ENCODE data around the gene DNM2. TPM values are rescaled to one million over a fixed set of nuclear protein-coding genes. Genes with fewer than 3 reads are reported as not detected.
A peak's percentile ranks its signal among the peaks of the same experiment; 100 is the strongest.

The DNM2 gene
- total and polyA plus RNA-seq, 10 of the 15 experiments (the other 5 are each of a cell fraction or from before 2014, with no cell fraction given) = 1.2 to 146 (median 68.9) TPM

DNA sequence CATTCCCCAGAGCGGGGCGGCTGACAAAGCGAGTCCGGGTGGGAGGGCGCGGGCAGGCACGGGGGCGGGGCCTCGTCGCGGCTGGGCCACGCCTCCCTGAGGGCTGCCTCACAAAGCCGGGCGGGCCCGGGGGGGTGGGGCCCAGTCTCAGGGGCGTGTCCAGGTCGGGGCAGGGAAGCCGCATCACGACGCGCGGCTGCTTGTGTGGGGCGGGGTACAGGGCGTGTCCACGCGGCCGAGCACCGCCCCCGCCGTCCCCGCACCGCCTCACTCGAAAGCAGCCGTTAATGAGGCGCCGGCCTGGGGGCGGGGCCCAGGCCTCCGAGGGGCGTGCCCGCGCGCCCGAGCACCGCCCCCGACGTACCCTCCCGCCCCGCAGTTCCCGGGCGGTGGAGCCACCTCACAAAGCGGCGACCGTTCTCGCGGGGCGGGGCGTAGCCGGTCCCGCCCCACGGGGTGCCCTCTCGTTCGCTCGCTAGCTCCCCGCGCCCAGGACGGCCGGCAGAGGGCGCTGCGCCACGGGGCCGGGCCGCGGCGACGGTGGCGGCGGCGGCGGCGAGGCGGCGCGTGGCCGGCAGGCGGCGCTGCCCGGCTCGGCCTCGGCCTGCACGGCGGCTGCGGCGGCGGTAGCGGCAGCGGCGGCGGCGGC is 153.2 kb downstream of the DNM2 start, which contains the start of gene CARM1 (continued):
- TF ChIP-seq, protein P1, sequence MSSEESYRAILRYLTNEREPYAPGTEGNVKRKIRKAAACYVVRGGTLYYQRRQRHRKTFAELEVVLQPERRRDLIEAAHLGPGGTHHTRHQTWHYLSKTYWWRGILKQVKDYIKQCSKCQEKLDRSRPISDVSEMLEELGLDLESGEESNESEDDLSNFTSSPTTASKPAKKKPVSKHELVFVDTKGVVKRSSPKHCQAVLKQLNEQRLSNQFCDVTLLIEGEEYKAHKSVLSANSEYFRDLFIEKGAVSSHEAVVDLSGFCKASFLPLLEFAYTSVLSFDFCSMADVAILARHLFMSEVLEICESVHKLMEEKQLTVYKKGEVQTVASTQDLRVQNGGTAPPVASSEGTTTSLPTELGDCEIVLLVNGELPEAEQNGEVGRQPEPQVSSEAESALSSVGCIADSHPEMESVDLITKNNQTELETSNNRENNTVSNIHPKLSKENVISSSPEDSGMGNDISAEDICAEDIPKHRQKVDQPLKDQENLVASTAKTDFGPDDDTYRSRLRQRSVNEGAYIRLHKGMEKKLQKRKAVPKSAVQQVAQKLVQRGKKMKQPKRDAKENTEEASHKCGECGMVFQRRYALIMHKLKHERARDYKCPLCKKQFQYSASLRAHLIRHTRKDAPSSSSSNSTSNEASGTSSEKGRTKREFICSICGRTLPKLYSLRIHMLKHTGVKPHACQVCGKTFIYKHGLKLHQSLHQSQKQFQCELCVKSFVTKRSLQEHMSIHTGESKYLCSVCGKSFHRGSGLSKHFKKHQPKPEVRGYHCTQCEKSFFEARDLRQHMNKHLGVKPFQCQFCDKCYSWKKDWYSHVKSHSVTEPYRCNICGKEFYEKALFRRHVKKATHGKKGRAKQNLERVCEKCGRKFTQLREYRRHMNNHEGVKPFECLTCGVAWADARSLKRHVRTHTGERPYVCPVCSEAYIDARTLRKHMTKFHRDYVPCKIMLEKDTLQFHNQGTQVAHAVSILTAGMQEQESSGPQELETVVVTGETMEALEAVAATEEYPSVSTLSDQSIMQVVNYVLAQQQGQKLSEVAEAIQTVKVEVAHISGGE (CRISPR knock-in tag; IDR thresholded peaks at IDR 0.05) = no peak
- TF ChIP-seq SREBF1 (IDR thresholded peaks at IDR 0.05; ENCODE audit: low read length) = no peak
- TF ChIP-seq EZH2 (IDR thresholded peaks at IDR 0.05; ENCODE audit: borderline replicate concordance, control insufficient read depth, low read depth, low read length) = no peak
- TF ChIP-seq CBX3 (IDR thresholded peaks at IDR 0.05; ENCODE audit: borderline replicate concordance, low read depth) = no peak
- no peak for TF ChIP-seq SMC3 (IDR thresholded peaks at IDR 0.05; ENCODE audit: borderline replicate concordance, low read length)
- no peak for TF ChIP-seq ETV6 (conservative IDR thresholded peaks at IDR 0.05 in 1 of 2, IDR thresholded peaks at IDR 0.05 in 1 of 2; ENCODE audit: borderline replicate concordance in 1 of 2, low read depth in 1 of 2)
- peak; percentile 21 to 75; a peak in 2 of 4 replicates for TF ChIP-seq BHLHE40 (IDR thresholded peaks at IDR 0.05; ENCODE audit: borderline replicate concordance in 1 of 2, low read depth in 2 of 2, low read length in 1 of 2)
- TF ChIP-seq POLR2AphosphoS2 (IDR thresholded peaks at IDR 0.05; ENCODE audit: low read depth, low read length) = no peak
- no peak for TF ChIP-seq JUND (IDR thresholded peaks at IDR 0.05; ENCODE audit: low read depth, low read length)
- no peak for TF ChIP-seq RBBP5 (conservative IDR thresholded peaks at IDR 0.05)
- TF ChIP-seq HCFC1 (IDR thresholded peaks at IDR 0.05; ENCODE audit: low read length) = peak; percentile 59
- TF ChIP-seq BACH1 (IDR thresholded peaks at IDR 0.05; ENCODE audit: borderline replicate concordance) = peak; percentile 77; the same call in 1 of the 2 replicates
- no peak for TF ChIP-seq PAX8 (IDR thresholded peaks at IDR 0.05)
- no peak for TF ChIP-seq NFXL1 (IDR thresholded peaks at IDR 0.05; ENCODE audit: borderline replicate concordance)
- TF ChIP-seq CBFB (IDR thresholded peaks at IDR 0.05; ENCODE audit: low read depth) = no peak
- TF ChIP-seq HDAC2 (IDR thresholded peaks at IDR 0.05) = no peak
- no peak for TF ChIP-seq EED (IDR thresholded peaks at IDR 0.05; ENCODE audit: low read depth)
- TF ChIP-seq, protein P2, sequence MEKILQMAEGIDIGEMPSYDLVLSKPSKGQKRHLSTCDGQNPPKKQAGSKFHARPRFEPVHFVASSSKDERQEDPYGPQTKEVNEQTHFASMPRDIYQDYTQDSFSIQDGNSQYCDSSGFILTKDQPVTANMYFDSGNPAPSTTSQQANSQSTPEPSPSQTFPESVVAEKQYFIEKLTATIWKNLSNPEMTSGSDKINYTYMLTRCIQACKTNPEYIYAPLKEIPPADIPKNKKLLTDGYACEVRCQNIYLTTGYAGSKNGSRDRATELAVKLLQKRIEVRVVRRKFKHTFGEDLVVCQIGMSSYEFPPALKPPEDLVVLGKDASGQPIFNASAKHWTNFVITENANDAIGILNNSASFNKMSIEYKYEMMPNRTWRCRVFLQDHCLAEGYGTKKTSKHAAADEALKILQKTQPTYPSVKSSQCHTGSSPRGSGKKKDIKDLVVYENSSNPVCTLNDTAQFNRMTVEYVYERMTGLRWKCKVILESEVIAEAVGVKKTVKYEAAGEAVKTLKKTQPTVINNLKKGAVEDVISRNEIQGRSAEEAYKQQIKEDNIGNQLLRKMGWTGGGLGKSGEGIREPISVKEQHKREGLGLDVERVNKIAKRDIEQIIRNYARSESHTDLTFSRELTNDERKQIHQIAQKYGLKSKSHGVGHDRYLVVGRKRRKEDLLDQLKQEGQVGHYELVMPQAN (conservative IDR thresholded peaks at IDR 0.05) = peak; percentile 15; the same call in 1 of the 2 replicates
- TF ChIP-seq BCL11A (IDR thresholded peaks at IDR 0.05; ENCODE audit: low read depth, low read length) = no peak
- TF ChIP-seq CEBPB (IDR thresholded peaks at IDR 0.05; ENCODE audit: borderline replicate concordance in 1 of 2, low read depth in 2 of 2, low read length in 2 of 2) = no peak
- TF ChIP-seq, protein P3, sequence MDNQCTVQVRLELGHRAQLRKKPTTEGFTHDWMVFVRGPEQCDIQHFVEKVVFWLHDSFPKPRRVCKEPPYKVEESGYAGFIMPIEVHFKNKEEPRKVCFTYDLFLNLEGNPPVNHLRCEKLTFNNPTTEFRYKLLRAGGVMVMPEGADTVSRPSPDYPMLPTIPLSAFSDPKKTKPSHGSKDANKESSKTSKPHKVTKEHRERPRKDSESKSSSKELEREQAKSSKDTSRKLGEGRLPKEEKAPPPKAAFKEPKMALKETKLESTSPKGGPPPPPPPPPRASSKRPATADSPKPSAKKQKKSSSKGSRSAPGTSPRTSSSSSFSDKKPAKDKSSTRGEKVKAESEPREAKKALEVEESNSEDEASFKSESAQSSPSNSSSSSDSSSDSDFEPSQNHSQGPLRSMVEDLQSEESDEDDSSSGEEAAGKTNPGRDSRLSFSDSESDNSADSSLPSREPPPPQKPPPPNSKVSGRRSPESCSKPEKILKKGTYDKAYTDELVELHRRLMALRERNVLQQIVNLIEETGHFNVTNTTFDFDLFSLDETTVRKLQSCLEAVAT (IDR thresholded peaks at IDR 0.05) = no peak
- no peak for TF ChIP-seq BRCA1 (IDR thresholded peaks at IDR 0.05; ENCODE audit: low read depth, low read length)
- peak; percentile 99 for TF ChIP-seq SMARCA5 (IDR thresholded peaks at IDR 0.05)
- no peak for TF ChIP-seq DPF2 (IDR thresholded peaks at IDR 0.05)
- peak; percentile 82 for TF ChIP-seq CREM (IDR thresholded peaks at IDR 0.05; ENCODE audit: low read depth)
